ELR (cell line): ENCODE measurements around the gene ING1.
"Not testable (repeated sequence)": the region's sequence is repeated elsewhere in the genome, so short reads cannot be mapped to it uniquely, and the experiment has no call there.

Experiments used
- DNase-seq: peaks from one replicate; pipeline ENCODE4 v3.0.0-alpha.2; 2015; ENCODE audit warnings: low read depth

Gene ING1

GRCh38 chr13:110695774-110696173 lies 17.7 kb upstream of the ING1 start:
- not testable (repeated sequence) for DNase-seq

DNA sequence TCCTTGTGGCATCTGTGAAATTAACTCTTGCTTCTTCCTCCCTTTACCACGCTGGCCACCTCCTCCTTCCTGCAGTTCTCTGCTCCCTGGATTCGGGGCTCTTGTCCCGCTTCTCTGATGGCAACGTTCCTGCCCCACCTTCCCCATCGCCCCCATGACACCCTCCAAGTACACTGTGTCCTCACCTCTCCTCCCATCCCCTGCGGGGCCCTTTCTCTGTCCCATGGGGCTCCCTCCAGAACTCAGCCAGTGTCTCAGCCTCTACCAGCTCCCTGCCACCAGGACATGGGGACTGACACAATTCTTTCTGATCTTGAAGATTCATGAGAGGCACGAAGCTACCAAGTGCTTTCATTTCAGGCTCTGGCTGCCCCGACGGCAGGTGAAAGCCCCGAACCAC lies 16.7 kb upstream of the ING1 start:
- no peak for DNase-seq

GRCh38 chr13:110697842-110698241 lies 15.7 kb upstream of the ING1 start:
- no peak for DNase-seq

DNA sequence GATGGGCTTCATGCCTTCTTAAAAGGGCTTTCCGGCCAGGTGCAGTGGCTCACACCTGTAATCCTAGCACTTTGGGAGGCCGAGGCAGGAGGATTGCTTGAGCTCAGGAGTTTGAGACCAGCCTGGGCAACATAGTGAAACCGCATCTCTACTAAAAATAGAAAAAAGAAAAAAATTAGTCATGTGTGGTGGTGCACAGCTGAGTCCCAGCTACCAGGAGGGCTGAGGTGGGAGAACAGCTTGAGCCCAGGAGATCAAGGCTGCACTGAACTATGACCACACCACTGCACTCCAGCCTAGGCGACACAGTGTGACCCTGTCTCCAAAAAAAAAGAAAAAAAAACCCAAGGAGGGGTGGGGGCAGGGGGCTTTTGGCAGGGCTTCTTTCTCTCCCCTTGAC lies 14.8 kb upstream of the ING1 start:
- no peak for DNase-seq

GRCh38 chr13:110699148-110700145 lies 14.1 kb upstream of the ING1 start:
- no peak for DNase-seq

GRCh38 chr13:110700186-110700585 lies 13.3 kb upstream of the ING1 start:
- no peak for DNase-seq

DNA sequence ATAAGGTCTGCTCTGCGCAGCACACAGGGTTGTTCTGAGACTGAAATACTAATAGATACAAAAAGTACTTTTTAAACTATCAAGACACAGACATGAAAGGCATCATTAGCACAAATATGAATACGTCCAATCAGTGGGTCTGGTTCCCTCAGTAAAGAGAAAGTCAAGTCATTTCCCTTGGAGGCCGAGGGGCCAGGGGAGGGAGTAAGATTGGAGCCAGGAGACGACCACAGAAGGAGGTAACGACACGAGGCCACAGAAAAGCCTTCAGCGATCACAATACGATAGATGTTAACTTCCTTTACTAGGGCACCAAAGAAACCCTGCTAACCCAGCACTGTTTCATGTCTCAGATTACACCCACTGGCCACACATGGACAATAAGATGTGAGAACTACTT lies 12.9 kb upstream of the ING1 start:
- DNase-seq, result no peak

DNA sequence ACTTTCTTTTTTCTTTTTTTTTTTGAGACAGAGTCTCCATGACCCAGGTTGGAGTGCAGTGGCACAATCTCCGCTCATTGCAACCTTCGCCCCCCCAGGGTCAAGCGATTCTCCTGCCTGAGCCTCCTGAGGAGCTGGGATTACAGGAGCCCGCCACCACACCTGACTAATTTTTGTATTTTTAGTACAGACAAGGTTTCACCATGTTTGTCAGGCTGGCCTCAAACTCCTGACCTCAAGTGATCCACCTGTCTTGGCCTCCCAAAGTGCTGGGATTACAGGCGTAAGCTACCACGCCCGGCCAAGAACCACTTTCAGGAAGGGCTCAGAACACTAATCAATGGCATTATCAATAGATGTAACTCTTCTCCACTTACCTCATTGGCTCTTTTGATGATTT lies 12.4 kb upstream of the ING1 start:
- not testable (repeated sequence) for DNase-seq

DNA sequence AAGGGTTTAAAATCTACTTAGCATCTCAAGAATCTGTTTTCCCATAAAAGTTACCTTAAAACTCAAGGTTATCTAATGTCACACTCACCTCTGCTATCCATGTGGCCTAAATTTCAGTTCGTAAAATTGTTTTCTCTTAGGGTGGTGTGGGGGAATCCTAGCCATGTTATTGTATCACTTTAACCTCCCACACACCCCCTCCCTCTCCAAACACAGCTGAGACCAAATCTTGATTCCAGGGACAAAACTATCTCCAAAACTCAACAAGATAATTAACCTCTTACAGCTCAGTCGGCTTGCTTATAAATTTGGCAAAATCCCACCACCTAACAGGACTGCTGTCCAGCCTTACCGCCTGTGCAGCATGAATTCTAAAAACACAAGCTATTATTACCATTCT lies 11.4 kb upstream of the ING1 start:
- DNase-seq, result no peak

DNA sequence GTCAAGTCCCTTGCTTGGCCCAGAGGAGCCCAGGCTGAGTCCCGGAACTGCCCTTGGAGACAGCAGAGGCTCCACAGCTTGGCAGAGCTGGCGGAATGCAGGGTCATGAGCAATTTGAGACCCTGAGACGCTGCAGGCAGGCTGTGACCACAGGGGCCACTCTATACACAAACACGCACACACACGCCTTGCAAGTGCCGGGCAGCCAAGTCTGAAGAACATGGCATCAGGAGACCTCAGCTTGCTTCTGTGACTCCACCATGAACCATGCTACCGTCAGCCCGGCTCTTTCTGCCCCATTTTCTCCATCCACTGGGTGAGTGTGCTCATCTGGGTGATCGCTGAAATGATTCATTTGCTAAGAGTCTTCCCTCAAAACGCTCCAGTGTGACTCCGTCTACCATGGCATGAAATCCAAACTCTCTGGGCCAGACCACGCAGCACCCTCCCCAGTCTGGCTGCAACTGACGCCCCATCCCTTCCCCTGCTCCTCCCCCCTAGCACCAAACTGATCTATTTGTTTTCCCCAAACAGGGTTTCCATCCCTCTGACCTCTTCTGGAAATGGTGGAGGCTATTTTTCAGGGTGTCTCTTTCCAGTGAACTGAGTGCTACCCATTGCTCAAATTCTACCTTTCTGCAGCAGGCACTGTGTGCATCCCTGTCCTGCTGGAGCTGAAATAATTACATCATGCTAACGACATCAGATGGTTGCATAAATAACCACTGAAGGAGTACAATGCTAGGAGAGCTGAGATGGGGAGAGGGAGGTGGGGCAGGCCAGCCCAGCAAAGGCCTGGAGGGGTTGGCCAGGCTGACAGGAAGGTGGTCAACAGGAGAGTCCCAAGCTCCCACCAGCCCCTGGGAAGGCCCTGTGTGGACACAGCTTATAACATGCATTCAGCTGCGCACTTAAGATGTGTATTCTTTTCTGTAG lies 10.6 kb upstream of the ING1 start:
- DNase-seq, result no peak

GRCh38 chr13:110705356-110705825 lies 8.1 kb upstream of the ING1 start:
- no peak for DNase-seq

DNA sequence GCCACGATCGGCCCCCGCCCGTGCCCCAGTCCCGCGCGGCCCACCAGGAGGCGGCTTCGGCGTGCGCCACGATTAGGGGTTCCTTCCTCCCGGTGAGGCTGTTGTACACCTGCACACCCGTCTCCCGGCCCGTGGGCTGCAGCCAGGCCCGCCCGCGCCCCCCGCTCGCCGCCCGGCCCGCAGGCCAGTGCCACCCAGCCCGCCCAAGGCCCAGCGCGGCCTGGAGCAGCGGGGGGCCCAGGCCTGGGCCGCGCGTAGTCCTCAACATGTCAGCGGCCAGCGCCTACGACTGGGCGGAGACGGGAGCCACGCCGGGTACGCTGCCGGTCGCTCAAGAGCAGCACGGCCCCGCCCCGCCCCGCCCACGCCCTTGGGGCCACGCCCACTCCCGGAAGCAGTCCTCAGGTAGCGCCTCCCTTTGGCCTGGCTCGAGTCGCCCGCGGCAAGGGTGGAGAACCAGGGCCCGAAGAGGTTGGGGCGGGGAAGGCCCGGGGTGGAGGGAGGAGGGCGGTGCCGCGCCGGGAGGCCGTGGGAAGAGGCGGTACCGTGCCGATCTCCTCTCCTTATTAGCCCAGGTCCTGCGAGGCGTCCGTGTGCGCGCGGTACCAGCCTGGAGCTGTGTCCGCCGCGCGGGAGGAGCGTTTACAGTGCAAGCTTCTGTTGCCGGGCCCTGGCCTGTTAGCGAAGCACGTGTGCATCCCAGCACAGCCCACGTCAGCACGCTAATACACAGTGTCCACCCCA lies 7.5 kb upstream of the ING1 start, which contains the start of gene CARS2:
Gene CARS2 (minus strand): TSS at position 291 of the 744 bp plus-strand sequence. CDS start 23 bp downstream, at position 268.
- DNase-seq, result peak; percentile 98

GRCh38 chr13:110706570-110707372 lies 6.7 kb upstream of the ING1 start:
- DNase-seq, result no peak

GRCh38 chr13:110712081-110712848 lies 1.2 kb upstream of the ING1 start:
- DNase-seq, result peak; percentile 88

- peak; percentile 99 for DNase-seq
These were observed 455 bp upstream of the ING1 start for GRCh38 chr13:110712849-110713641.

- peak; percentile 56 for DNase-seq
These were observed 689 bp downstream of the ING1 start for GRCh38 chr13:110713981-110714796.

GRCh38 chr13:110714797-110715394 lies 1.4 kb downstream of the ING1 start:
- DNase-seq, result peak; percentile 60
